SK-MEL-5 (cell line): Measurements from ENCODE around the gene COQ8B. TPM values are rescaled to one million over a fixed set of nuclear protein-coding genes. Genes with fewer than 3 reads are reported as not detected.
"Not testable (repeated sequence)": the region's sequence is repeated elsewhere in the genome, so short reads cannot be mapped to it uniquely, and the experiment has no call there.

Source experiments
- DNase-seq: peaks from one replicate; pipeline ENCODE4 v3.0.0-alpha.2; 2016; ENCODE audit warnings: low read depth, low spot score
- in situ Hi-C: cut with HindIII; loops from 2 replicates; pipeline ENCODE4 v1.10.0; 2016; ENCODE audit warnings: low sequenced_read_pairs, high pct_unique_total_duplicates, low pct_unique_long_range_greater_than_20kb
- small RNA-seq, 2 experiments: library from RNA; depleted of rRNA; stranded (forward); fragments of <200 nt; gene quantifications; one replicate each; pipeline ENCODE3, GENCODE V24; 2014
- total RNA-seq: library from RNA; depleted of rRNA; stranded (reverse); fragments of >200 nt; shearing (Covaris generic); gene quantifications from 2 replicates; pipeline ENCODE4 v1.2.3, GENCODE V29; 2014; rRNA removed

COQ8B gene
- total RNA-seq, 1 experiment from 2014 or later, result 16.1 TPM

GRCh38 chr19:40662925-40663694, 53.6 kb downstream of the COQ8B start:
- peak; percentile 75 for DNase-seq
- in situ Hi-C loops, result no loop called here

DNA sequence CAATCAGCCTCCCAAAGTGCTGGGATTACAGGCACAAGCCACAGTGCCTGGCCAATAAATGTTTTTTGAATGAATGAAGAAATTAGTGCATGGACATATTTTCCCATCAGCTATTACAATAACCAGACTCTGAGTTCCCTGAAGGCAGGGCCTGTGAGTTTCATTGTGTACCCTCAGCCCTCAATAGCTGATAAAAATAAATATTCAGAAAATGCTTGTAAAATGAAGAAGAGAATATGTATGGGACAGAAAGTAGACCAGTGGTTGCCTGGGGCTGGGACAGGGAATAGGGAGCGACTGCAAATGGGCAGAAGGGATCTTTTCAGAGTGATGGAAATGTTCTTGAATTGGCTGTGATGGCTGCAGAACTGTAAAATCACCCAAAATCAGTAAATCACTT, 55.1 kb downstream of the COQ8B start:
- DNase-seq, result no peak
- in situ Hi-C loops, result no loop called here

- DNase-seq, result no peak
- in situ Hi-C loops, result no loop called here
Observed at GRCh38 chr19:40659566-40659965, 57.1 kb downstream of the COQ8B start.

GRCh38 chr19:40659116-40659515, 57.6 kb downstream of the COQ8B start:
- DNase-seq, result no peak
- in situ Hi-C loops, result no loop called here

DNA sequence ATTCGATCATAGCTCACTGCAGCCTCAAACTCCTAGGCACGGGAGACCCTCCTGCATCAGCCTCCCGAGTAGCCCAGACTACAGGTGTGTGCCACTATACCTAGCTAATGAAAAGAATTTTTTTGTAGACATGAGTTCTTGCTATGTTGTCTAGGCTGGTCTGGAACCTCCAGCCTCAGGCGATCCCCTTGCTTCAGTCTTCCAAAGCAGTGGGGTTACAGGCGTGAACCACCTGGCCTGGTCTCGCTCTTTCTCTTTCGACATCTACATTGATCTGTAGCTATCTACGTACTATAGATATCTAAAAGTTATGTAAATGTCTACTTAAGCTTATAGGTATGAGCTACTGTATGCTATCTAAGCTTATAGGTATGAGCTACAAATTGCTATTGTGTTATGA, 58.7 kb downstream of the COQ8B start:
- in situ Hi-C loops, result no loop called here
- DNase-seq, result no peak

- DNase-seq, in situ Hi-C loops: not testable (repeated sequence)
Observed at GRCh38 chr19:40655684-40656083, 61.0 kb downstream of the COQ8B start.

DNA sequence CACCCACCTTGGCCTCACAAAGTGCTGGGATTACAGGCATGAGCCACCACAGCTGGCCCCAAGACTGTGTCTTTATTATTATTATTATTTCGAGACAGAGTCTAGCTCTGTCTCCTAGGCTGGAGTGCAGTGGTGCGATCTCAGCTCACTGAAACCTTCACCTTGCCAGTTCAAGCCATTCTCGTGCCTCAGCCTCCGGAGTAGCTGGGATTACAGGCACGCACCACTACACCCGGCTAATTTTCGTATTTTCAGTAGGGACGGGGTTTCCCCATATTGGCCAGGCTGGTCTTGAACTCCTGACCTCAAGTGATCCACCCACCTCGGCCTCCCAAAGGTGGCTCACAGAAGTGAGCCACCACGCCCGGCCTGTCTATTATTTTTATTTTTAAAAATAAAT, 64.4 kb downstream of the COQ8B start:
- DNase-seq, in situ Hi-C loops: not testable (repeated sequence)

DNA sequence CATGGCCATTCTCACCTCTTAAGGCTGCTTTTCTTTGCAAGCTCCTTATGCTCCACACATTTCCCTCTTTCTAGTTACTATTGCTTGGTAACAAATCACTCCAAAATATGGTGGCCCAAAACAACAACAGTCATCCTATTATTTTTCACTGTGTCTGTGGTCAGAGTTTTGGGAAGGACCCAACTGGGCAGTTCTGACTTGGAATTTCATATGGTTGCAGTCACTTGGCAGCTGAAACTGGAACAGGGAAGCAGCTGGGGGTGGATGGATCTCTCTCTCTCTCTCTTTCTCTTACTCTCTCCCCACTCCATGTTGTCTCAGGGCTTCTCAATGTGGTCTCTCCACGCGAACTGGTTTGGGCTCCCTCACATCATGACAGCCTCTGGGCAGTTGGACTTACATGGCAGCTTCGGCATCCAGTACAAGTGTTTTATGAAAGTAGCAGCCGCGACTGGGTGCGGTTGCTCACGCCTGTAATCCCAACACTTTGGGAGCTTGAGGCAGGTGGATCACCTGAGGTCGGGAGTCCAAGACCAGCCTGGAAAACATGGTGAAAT, 65.9 kb downstream of the COQ8B start:
- in situ Hi-C loops, result no loop called here
- no peak for DNase-seq

- DNase-seq, result peak; percentile 17
- in situ Hi-C loops, result not testable (repeated sequence)
Observed at GRCh38 chr19:40649903-40650675, 66.6 kb downstream of the COQ8B start.

DNA sequence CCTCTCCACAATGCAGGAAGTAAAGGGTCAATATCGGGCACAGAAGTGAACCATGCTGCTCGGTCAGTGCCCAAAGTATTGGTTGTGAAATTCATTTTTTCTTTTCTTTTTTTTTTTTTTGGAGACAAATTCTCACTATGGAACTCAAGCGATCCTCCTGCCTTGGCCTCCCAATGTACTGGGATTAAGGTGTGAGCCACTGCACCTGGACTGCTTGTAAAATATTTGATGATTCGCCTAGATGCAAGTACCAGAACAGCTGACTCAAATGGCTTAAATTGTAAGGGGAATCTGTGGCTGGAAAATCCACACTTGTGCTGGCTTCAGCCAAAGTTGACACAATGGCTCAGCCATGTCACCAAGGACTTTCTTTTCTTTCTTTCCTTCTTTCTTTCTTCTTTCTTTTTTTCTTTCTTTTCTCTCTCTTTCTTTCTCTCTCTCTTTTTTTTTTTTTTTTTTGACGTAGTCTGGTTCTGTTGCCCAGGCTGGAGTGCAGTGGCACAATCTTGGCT, 69.9 kb downstream of the COQ8B start:
- in situ Hi-C loops, result no loop called here
- DNase-seq, result no peak

DNA sequence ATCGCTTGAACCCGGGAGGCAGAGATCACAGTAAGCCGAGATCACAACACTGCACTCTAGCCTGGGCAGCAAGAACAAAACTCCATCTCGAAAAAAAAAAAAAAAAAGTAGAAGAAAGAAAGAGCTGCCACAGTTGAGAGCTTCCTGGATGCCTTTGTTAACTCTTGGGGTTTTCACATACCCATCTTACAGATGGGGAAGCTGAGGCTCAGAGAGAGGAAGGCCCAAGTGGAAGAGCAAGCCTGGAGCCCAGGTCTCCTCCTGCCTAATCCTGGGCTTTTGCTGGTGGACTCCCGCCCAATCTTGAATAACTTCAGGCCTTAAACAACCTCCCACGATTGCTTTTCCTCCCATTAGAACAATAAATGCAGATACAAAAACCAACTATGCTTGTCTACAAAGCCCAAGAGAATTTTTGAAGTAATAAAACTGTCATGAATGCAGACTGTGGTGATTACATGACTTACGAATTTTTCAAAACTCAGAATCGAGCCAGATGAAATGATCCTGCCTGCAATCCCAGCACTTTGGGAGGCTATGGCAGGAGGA, 73.9 kb downstream of the COQ8B start:
- DNase-seq, result no peak
- in situ Hi-C loops, result no loop called here

GRCh38 chr19:40642051-40642706, 74.5 kb downstream of the COQ8B start:
- in situ Hi-C loops, result no loop called here
- DNase-seq, result no peak

Small RNA genes within 50 kb of the gene (small RNA-seq; reads per million reads assigned to genes)
- gene RNU6-195P, result 0 reads per million in 2 experiments

Other genes starting within 250 kb of the COQ8B start
- 0.32 and 0.53 TPM in 2 replicates for gene SPTBN4, start 249.9 kb downstream of the COQ8B start, total RNA-seq
- 17.6 and 21.2 TPM in 2 replicates for gene SHKBP1, start 140.0 kb downstream of the COQ8B start, total RNA-seq
- 10.9 and 13.4 TPM in 2 replicates for gene LTBP4, start 115.5 kb downstream of the COQ8B start, total RNA-seq
- gene NUMBL, start 26.2 kb downstream of the COQ8B start, total RNA-seq, result 6.3 and 7.5 TPM in 2 replicates
- 3.8 and 4.6 TPM in 2 replicates for gene ITPKC, start 226 bp upstream of the COQ8B start, total RNA-seq
- 0.13 and 0.51 TPM in 2 replicates for gene ACTMAP, start 33.6 kb upstream of the COQ8B start, total RNA-seq
- gene SNRPA, start 34.3 kb upstream of the COQ8B start, total RNA-seq, result 56.1 and 60.7 TPM in 2 replicates
- 234 and 256 TPM in 2 replicates for gene MIA, start 58.6 kb upstream of the COQ8B start, total RNA-seq
- 17.9 and 20.8 TPM in 2 replicates for gene RAB4B, start 61.4 kb upstream of the COQ8B start, total RNA-seq
- 58.4 and 70.7 TPM in 2 replicates for gene EGLN2, start 82.3 kb upstream of the COQ8B start, total RNA-seq
- not detected in 2 replicates for gene CYP2A6, start 133.6 kb upstream of the COQ8B start, total RNA-seq
- not detected in 2 replicates for gene CYP2A7, start 165.3 kb upstream of the COQ8B start, total RNA-seq